DND-41 (cell line): ENCODE results near the gene KAT6B.

ENCODE experiments used
- CTCF ChIP-seq: IDR thresholded peaks from 2 replicates; pipeline ENCODE4 v1.5.1; 2012; ENCODE audit warnings: borderline replicate concordance, low read length, moderate library complexity, mild to moderate bottlenecking; ENCODE audit not compliant: poor library complexity, severe bottlenecking; ENCODE audit errors: extremely low read depth
- EZH2 ChIP-seq: IDR thresholded peaks from 3 replicates; pipeline ENCODE4 v1.6.1; 2012; ENCODE audit warnings: borderline replicate concordance, low read depth, mild to moderate bottlenecking, moderate library complexity, low read length, inconsistent platforms; ENCODE audit not compliant: severe bottlenecking

- no peak for TF ChIP-seq CTCF
- no peak for TF ChIP-seq EZH2
These were observed 117.8 kb downstream of the KAT6B start for GRCh38 chr10:74944205-74944604.
